HCT116 (cell line): ENCODE data around the gene GRIK4. TPM values are rescaled to one million over a fixed set of nuclear protein-coding genes. Genes with fewer than 3 reads are reported as not detected.

Experiments
- ATAC-seq: fragments of 200-7000 bp; cut with Tn5 transposase; 2 replicates; pipeline ENCODE4 v1.9.1; 2020; ENCODE audit warnings: mild to moderate bottlenecking, moderate library complexity
- BruUV-seq: library from RNA; stranded (reverse); fragments of 400-500 nt; replicated peaks from 2 replicates; lab custom pipeline; 2021; lab: Mats Ljungman, UMichigan
- CTCF ChIA-PET: fragments of 300-600 bp; sonication (Branson Sonifier 250); formaldehyde crosslinking; loops from one replicate; lab custom pipeline; 2021; ENCODE audit warnings: antibody characterized with exemption; lab: Charles Lee
- POLR2A ChIA-PET: fragments of 300-600, 350-600 bp; sonication (Branson Sonifier 250); formaldehyde crosslinking; loops from one replicate; lab custom pipeline; 2021; ENCODE audit warnings: antibody characterized with exemption; lab: Charles Lee
- RAD21 ChIA-PET, 2 experiments: fragments of 300-600 bp; sonication (Branson Sonifier 250); formaldehyde crosslinking; loops; one replicate each; lab custom pipeline; 2023; ENCODE audit warnings: low total read pairs in 2 of 2; ENCODE audit not compliant: uncharacterized antibody in 2 of 2, unreplicated experiment in 2 of 2, low non-redundant PET in 1 of 2; lab: Charles Lee
- DNase-seq: peaks from one replicate; pipeline ENCODE4 v3.0.0-alpha.2; 2010; ENCODE audit warnings: low read depth, low spot score
- H2AFZ ChIP-seq: fragments of 200-600 bp; shearing (Covaris generic), sonication (generic); 2 replicates; pipeline ENCODE4 v1.6.1; 2017; ENCODE audit warnings: low read depth, mixed run types, mixed read lengths, antibody characterized with exemption, low read length; ENCODE audit not compliant: poor library complexity, severe bottlenecking
- H3K27ac ChIP-seq: 2 replicates; pipeline ENCODE4 v1.5.1; 2012; ENCODE audit warnings: low read depth, low read length
- H3K27me3 ChIP-seq: fragments of 200-600 bp; sonication (generic); 2 replicates; pipeline ENCODE4 v1.6.1; 2016; ENCODE audit warnings: mixed run types, low read length, mixed read lengths; ENCODE audit not compliant: insufficient read depth
- H3K36me3 ChIP-seq, 2 experiments: fragments of 200-500 bp in 1 of 2; fragments of 200-600 bp in 1 of 2; sonication (Bioruptor generic) in 1 of 2; sonication (generic) in 1 of 2; 2 replicates each; pipeline versions ENCODE4 v1.5.1 to v1.6.1; 2014 to 2016; ENCODE audit warnings: low read length in 2 of 2, inconsistent platforms in 1 of 2, mixed read lengths in 1 of 2, mixed run types in 1 of 2; ENCODE audit not compliant: insufficient read depth in 2 of 2, control insufficient read depth in 1 of 2
- H3K4me1 ChIP-seq, 2 experiments: fragments of 200-600 bp in 1 of 2; sonication (generic) in 1 of 2; 2 replicates each; pipeline versions ENCODE4 v1.5.1 to v1.6.1; 2012 to 2017; ENCODE audit warnings: low read length in 2 of 2, inconsistent platforms in 1 of 2, mild to moderate bottlenecking in 1 of 2, mixed read lengths in 1 of 2, mixed run types in 1 of 2, moderate library complexity in 1 of 2; ENCODE audit not compliant: insufficient read depth in 2 of 2, control insufficient read depth in 1 of 2
- H3K4me2 ChIP-seq: fragments of 200-600 bp; sonication (generic); 2 replicates; pipeline ENCODE4 v1.6.1; 2017; ENCODE audit warnings: mixed run types, low read length, mixed read lengths
- H3K4me3 ChIP-seq, 2 experiments: fragments of 200-600 bp in 1 of 2; sonication (generic) in 1 of 2; replicated peaks in 1 of 2; 2 replicates each; pipeline ENCODE4 v1.5.1; 2011 to 2016; ENCODE audit warnings: low read length in 2 of 2, control low read depth in 1 of 2, low read depth in 1 of 2, mild to moderate bottlenecking in 1 of 2, mixed read lengths in 1 of 2, mixed run types in 1 of 2
- H3K79me2 ChIP-seq: fragments of 200-600 bp; sonication (generic); 2 replicates; pipeline ENCODE4 v1.6.1; 2017; ENCODE audit warnings: mild to moderate bottlenecking, mixed run types, low read length, moderate library complexity, mixed read lengths; ENCODE audit not compliant: insufficient read depth
- H3K9ac ChIP-seq: fragments of 200-600 bp; sonication (generic); 2 replicates; pipeline ENCODE4 v1.6.1; 2016; ENCODE audit warnings: low read length, mixed read lengths
- H3K9me2 ChIP-seq: fragments of 200-600 bp; sonication (generic), shearing (Covaris generic); 2 replicates; pipeline ENCODE4 v1.6.1; 2017; ENCODE audit warnings: mixed run types, mild to moderate bottlenecking, moderate library complexity; ENCODE audit not compliant: insufficient read depth
- H3K9me3 ChIP-seq, 2 experiments: fragments of 200-500 bp in 1 of 2; fragments of 200-600 bp in 1 of 2; sonication (Bioruptor generic) in 1 of 2; sonication (generic) in 1 of 2; 2 replicates each; pipeline ENCODE4 v1.6.1; 2014 to 2017; ENCODE audit warnings: low read length in 2 of 2, mixed read lengths in 2 of 2, inconsistent platforms in 1 of 2, low read depth in 1 of 2, mild to moderate bottlenecking in 1 of 2, mixed run types in 1 of 2, moderate library complexity in 1 of 2; ENCODE audit not compliant: control insufficient read depth in 1 of 2, insufficient read depth in 1 of 2
- H4K20me1 ChIP-seq: fragments of 200-600 bp; sonication (generic), shearing (Covaris generic); 2 replicates; pipeline ENCODE4 v1.6.1; 2017; ENCODE audit warnings: mixed run types, mild to moderate bottlenecking, moderate library complexity; ENCODE audit not compliant: insufficient read depth
- ATF3 ChIP-seq: IDR thresholded peaks from 2 replicates; pipeline ENCODE4 v1.6.1; 2012
- EGR1 ChIP-seq: IDR thresholded peaks from 2 replicates; pipeline ENCODE4 v1.6.1; 2012; ENCODE audit warnings: low read depth
- EZH2 ChIP-seq: fragments of 200-600 bp; sonication (generic); IDR thresholded peaks from 2 replicates; pipeline ENCODE4 v1.6.1; 2017; ENCODE audit warnings: antibody characterized with exemption, mixed run types
- JUND ChIP-seq: IDR thresholded peaks from 2 replicates; pipeline ENCODE4 v1.6.1; 2012
- POLR2AphosphoS5 ChIP-seq: IDR thresholded peaks from 2 replicates; pipeline ENCODE4 v1.6.1; 2011; ENCODE audit warnings: mild to moderate bottlenecking, low read depth, low read length, moderate library complexity
- REST ChIP-seq: IDR thresholded peaks from 2 replicates; pipeline ENCODE4 v1.6.1; 2012; ENCODE audit warnings: low read depth
- SP1 ChIP-seq: IDR thresholded peaks from 2 replicates; pipeline ENCODE4 v1.6.1; 2012; ENCODE audit warnings: low read depth
- ZBTB33 ChIP-seq: IDR thresholded peaks from 2 replicates; pipeline ENCODE4 v1.6.1; 2011; ENCODE audit warnings: mild to moderate bottlenecking, low read length, moderate library complexity; ENCODE audit not compliant: insufficient replicate concordance; ENCODE audit errors: extremely low read depth
- ZNF274 ChIP-seq: fragments of 200-500 bp; sonication (Bioruptor generic); IDR thresholded peaks from 2 replicates; pipeline ENCODE4 v1.6.1; 2014; ENCODE audit warnings: mild to moderate bottlenecking, low read depth, low read length, inconsistent platforms
- intact Hi-C: fragments of 100-400 bp; cut with micrococcal nuclease; formaldehyde crosslinking; loops from 2 replicates; pipeline ENCODE4 v1.10.0; 2022
- total RNA-seq: library from RNA; stranded (reverse); gene quantifications from one replicate; pipeline ENCODE4 v1.2.1, GENCODE V29; 2021; ENCODE audit not compliant: unreplicated experiment

The GRIK4 gene
- total RNA-seq, 1 experiment from 2014 or later: 0.52 TPM

GRCh38 chr11:120778685-120779490, 267.3 kb downstream of the GRIK4 start:
- Histone ChIP-seq H4K20me1 (no peaks in the 10 kb centered on the region), H3K79me2 (no peaks in the 10 kb centered on the region), H3K9me3 (no peaks in the 10 kb centered on the region), H3K36me3 (no peaks in the 10 kb centered on the region), H2AFZ (no peak overlapping the region), H3K27me3 (peaks cover 15% of the 10 kb centered on the region; the same call in 1 of the 2 replicates), H3K27ac (no peak overlapping the region), H3K9me2 (no peaks in the 10 kb centered on the region), H3K9ac (no peak overlapping the region), H3K4me3 (no peak overlapping the region), H3K4me1 (peaks cover 0 to under 1% of the 10 kb centered on the region in 2 experiments; a peak in 1 of 4 replicates), H3K4me2 (no peak overlapping the region)
- RAD21 ChIA-PET: no interaction called here
- no peak for DNase-seq
- POLR2A ChIA-PET: no interaction called here
- TF ChIP-seq EZH2 (no peak), SP1 (no peak), ZNF274 (no peak), JUND (no peak), ATF3 (no peak), POLR2AphosphoS5 (no peak), EGR1 (no peak), REST (no peak), ZBTB33 (no peak)
- BruUV-seq: no TSS peak
- CTCF ChIA-PET: no interaction called here
- ATAC-seq: no peak
- intact Hi-C loops: no loop called here
